ENCODE data around the gene KIF5C. TPM values are rescaled to one million over a fixed set of nuclear protein-coding genes. Genes with fewer than 3 reads are reported as not detected.
A peak's percentile ranks its signal among the peaks of the same experiment; 100 is the strongest.
"Not testable (repeated sequence)": the region's sequence is repeated elsewhere in the genome, so short reads cannot be mapped to it uniquely, and the experiment has no call there.

The KIF5C gene
- 9.3 and 10.7 TPM in 2 replicates for total RNA-seq (2014; rRNA removed; shearing (Covaris generic))

DNA sequence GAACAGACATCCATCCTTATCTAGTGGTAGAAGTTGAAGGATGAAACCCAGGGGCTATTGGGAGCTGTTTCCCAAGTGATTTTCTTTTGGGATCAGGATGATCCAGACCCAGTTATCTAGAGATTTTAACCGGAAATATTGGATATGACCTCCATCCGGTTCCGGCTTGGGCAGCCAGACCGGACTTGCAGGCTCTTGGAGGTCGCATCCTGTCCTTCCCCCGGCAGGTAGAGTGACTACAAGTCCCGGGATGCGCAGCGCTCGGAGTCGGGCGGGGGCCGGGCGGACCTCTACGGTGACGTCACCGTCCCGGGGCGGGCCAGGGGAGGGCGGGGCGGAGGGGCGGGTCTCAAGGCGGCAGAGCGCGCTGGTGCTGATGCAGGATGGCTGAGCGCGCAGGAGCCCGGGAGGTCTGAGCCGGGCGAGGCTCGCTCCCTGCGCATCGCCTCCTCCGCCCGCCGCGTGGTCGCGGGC is at the start of gene KIF5C:
KIF5C (plus strand) TSS at position 360 of the 474 bp plus-strand sequence. CDS start 391 bp downstream, outside the sequence.
- peak; percentile 96 for DNase-seq (ENCODE audit: low spot score)
- in situ Hi-C loops (cut with HindIII; ENCODE audit: low sequenced_read_pairs), result no loop called here

DNA sequence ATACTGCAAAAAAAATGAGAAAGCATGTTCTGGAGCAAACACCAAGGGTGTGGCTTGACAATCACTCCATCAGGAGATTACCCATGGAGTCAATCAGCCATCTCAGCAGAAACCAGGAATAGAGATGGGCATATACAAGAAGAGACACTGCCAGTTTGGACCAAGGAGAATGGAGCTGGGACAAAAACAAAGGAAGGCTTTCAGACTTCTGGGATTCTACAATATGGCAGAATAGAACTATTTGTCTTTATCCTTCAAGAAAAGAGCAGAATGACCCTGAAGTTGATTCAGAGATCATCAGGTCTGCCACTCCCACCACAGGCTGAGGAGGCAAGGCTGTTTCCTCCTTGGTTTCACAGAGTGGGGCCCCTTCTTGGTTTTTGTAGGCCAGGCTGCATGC is 48.2 kb upstream of the KIF5C start:
- DNase-seq (ENCODE audit: low spot score), result no peak
- in situ Hi-C loops (cut with HindIII; ENCODE audit: low sequenced_read_pairs), result no loop called here

DNA sequence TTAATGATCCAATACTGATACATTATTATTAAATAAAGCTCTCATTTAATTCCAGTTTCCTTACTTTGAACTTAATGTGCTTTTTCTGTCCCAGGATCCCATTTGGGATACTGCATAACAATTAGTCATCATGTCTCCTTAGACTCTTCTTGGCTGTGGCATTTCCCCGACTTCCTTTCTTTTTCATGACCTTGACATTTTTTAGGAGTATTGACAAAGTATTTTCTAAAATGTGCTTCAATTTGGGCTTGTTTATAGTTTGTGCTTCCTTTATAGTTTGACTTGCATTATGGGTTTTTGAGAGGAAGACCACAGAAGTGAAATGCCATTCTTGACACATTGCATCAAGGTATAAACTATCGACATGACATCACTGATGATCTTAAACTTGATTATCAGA is 46.1 kb upstream of the KIF5C start:
- in situ Hi-C loops (cut with HindIII; ENCODE audit: low sequenced_read_pairs), result no loop called here
- no peak for DNase-seq (ENCODE audit: low spot score)

DNA sequence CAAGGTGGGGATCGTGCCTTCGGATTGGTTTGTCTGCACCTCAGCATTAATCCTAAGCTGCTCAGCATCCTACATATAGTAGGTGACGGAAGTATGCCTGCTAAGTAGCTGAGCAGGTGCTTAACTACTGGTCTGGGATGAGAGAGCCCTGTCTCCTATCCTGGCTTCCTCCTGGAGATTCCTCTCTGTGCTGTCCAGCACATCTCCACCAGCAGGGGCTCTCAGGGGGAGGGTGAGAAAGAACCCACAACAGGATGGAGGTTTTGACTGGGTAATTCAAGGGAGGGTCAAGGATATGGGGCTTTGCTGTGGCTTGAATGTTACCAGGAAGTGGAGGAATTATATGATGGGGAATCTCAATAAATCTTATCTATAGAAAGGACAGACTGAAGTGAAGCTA is 45.4 kb upstream of the KIF5C start:
- in situ Hi-C loops (cut with HindIII; ENCODE audit: low sequenced_read_pairs), result no loop called here
- no peak for DNase-seq (ENCODE audit: low spot score)

DNA sequence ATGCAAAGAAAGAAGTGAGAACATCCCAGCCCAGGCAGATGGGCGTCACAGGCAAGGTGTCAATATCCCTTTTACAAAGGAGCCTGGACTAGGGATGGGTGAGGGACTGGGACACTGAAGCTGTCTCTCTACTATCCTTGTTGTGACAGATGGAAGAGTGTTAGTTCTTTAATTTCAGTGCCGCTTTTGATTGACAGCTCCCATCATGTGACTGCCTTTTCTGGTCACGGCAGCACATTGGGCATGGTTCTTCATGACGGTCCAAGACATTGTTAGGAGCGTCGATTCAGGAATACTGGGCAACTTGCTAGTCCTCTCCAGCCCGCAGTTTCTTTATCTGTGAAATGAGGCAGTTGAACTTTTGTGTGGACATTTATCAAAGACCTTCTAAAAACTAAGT is 42.4 kb upstream of the KIF5C start:
- in situ Hi-C loops (cut with HindIII; ENCODE audit: low sequenced_read_pairs), result no loop called here
- DNase-seq (ENCODE audit: low spot score), result no peak

DNA sequence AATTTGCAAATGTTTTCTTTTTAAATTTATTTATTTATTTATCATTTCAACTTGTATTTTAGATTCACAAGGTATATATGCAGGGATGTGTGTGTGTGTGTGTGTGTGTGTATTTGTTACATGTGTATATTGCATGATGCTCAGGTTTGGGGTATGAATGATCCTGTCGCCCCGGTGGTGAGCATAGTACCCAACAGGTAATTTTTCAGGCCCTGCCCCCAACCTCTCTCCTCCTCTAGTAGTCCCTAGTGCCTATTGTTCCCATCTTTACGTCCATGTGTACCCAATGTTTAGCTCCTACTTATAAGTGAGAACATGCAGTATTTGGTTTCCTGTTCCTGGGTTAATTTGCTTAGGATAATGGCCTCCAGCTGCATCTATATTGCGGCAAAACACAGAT is 33.0 kb upstream of the KIF5C start:
- in situ Hi-C loops (cut with HindIII; ENCODE audit: low sequenced_read_pairs), result no loop called here
- no peak for DNase-seq (ENCODE audit: low spot score)

DNA sequence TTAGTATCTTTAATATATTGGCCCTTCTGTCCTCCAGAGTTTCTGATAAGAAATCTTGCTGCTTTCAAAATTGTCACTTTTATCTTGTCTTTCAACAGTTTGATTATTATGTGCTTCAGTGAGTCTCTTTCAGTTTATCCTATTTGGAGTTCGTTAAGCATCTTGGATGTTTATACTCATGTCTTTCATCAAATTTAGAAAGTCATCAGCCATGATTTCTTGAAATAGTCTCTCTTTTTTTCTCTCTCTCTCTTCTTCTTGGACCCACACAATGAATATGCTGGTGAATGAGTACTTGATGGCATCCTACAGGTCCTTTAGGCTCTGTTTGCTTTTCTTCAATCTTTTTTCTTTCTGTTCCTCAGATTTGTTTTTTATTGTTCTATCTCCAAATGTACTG is 26.9 kb upstream of the KIF5C start:
- DNase-seq (ENCODE audit: low spot score), result no peak
- in situ Hi-C loops (cut with HindIII; ENCODE audit: low sequenced_read_pairs), result no loop called here

DNA sequence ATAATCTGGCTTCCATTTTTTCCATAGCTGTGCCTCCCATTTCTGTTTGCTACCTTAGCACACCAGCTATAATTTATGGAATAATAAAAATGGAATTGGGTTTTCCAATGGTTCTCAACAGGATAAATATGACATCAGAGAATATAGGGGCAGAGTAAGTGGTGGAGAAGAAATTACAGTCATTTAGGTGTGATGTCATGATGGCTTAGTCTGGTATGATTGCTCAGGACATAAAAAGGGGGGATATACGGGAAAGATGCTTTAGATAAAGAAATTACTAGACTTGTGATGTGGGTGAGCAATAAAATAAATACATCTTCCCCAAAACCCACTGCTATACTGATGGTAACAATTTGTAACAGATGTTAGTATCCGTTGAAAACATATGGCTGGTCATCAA is 21.6 kb upstream of the KIF5C start:
- in situ Hi-C loops (cut with HindIII; ENCODE audit: low sequenced_read_pairs), result no loop called here
- DNase-seq (ENCODE audit: low spot score), result no peak

DNA sequence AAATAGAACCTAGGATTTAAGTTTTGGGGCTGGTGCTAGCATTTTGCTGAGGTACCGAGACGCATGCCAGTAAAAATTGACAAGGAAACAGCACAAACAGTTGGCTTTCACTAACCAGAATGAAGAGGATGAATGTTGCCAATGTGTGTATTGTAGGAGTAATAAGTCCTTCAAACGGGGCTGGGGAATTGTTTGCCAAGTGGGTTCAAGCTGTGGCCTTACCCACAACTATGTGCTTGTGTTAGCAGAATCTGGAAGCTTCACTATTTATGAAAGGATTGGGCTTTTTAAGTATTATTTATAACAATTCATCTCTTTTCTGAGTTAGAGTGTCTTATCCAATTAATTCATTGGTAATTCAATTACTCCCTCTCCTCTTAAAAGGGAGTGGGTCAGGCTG is 15.0 kb upstream of the KIF5C start:
- DNase-seq (ENCODE audit: low spot score), result no peak
- in situ Hi-C loops (cut with HindIII; ENCODE audit: low sequenced_read_pairs), result no loop called here

DNA sequence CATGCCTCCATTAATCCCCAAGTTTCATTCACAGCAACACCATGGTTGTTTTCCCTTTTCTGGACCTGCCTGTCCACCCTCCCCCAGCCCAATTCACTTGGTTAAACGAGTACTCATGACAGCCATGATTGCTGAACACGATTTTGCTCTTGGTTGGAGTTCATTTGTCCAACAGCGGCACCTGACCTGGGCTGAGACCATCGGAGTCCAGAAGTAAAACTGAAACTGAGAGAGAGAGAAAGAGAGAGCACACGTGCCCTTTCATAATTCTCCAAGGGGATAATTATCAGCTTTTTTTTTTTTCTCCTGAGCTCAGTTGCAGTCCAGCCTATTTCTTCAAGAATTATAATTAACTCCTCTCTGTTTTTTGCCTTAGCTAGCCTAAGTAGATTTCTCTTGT is 13.7 kb upstream of the KIF5C start:
- DNase-seq (ENCODE audit: low spot score), result no peak
- in situ Hi-C loops (cut with HindIII; ENCODE audit: low sequenced_read_pairs), result no loop called here

DNA sequence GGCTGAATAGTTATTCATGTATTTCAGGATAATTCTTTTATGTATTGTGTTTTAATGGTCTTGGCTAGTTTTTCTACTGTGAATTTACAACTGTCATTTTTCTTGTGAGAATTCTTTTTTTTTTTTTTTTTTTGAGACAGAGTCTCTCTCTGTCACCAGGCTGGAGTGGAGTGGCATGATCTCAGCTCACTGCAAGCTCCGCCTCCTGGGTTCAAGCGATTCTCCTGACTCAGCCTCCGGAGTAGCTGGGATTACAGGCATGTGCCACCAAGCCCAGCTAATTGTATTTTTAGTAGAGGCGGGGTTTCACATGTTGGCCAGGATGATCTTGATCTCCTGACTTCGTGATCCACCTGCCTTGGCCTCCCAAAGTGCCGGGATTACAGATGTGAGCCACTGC is 12.5 kb upstream of the KIF5C start:
- in situ Hi-C loops (cut with HindIII; ENCODE audit: low sequenced_read_pairs), result not testable (repeated sequence)

DNA sequence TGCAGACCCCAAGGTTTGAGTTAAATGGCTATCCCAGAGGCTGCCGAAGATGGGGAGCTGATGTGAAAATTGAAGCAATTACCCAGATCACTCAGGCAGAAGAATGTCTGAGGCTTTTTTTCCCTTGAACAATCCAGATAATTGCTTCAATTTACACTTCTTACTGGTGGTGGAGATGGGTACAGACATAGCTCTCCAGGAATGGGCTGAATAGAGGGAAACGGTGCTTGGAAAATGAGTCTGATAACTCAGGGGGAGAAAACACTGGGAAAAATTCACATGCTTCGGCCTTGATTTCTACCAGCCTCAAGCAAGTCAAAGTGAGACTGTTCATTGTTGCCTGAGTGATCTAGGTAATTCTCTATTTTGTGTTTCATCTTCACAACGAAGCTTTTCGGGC is 9.5 kb upstream of the KIF5C start:
- DNase-seq (ENCODE audit: low spot score), result no peak
- in situ Hi-C loops (cut with HindIII; ENCODE audit: low sequenced_read_pairs), result no loop called here

More for the DNA sequence above, 12.5 kb upstream of the KIF5C start:
- DNase-seq (ENCODE audit: low spot score), result not testable (repeated sequence)

DNA sequence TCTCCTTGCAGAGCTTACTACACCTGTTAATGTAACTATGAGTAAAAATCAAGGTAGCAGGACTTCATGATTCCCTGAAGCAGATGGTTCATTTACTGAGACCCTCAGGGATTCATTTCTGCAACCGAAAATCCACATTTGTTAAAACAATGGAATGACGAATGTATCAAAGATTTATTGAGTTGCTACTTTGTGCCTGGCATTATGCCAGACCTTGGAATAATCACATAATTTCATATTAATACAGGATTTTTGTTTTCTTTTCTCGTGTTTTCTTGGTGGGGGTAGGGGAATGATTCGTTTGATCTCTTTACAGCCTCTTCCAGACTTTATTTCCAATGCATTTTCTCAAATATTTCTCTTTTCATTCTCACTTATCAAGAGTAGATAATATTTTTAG is 8.9 kb upstream of the KIF5C start:
- in situ Hi-C loops (cut with HindIII; ENCODE audit: low sequenced_read_pairs), result no loop called here
- DNase-seq (ENCODE audit: low spot score), result no peak

DNA sequence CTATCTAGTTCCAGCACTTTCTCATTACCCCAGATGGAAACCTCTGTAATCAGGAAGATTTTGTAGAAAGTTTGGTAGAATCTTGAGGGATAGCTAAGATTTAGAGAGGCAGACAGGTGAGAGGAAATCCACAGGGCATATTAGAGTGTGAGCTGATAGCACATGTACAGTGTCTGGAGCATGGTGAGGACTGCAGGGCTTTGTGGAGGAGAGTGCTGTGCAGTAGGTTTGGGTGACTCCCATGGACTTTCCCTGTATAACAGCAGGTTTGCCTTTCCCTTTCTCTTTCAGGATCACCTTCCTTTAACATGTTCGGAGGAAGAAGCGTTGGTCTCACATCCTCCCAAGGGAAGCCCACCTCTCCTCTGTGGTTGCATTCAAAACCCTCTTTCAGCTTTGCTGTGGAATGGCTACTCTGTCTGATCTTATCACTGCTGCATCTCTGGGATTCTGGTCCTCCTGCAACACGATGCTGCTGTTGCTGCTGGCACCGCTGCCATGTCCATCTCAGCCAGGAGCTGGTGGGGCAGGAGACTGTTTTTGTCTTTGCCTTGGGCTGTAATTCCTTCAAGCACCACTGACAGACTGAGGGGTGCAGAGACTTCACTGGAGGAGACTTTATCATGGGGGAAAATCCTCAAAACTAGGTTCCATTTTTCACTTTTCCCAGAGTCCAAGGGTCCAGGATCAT is 7.8 kb upstream of the KIF5C start:
- in situ Hi-C loops (cut with HindIII; ENCODE audit: low sequenced_read_pairs), result no loop called here
- no peak for DNase-seq (ENCODE audit: low spot score)

DNA sequence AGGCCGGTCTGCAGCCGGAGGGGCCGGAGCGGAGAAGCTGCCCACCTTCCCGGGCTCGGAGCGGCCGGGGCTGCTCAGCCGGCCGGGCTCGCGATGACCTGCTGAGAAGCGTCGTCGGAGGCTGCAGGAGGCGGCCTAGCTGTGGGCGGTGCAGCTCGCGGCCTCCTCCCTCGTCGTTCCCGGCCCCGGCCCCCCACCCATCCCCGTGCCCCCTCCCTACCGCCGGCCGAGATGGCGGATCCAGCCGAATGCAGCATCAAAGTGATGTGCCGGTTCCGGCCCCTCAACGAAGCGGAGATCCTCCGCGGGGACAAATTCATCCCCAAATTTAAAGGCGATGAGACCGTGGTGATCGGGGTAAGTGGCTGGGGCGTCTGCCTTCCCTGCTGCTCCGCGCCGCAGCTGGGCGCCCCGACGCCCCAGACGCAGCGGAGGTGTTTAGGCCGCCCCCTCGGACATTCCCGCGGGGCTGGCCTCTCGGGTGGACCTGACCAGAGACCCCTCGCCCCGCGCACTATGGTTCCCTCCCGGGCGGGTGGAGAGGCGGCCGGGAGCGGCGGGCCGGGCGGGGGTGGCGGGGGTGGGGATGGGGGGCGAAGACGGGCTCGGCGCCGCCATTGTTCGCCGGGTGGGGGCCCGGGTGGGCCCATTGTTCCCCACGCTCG is 492 bp downstream of the KIF5C start:
- in situ Hi-C loops (cut with HindIII; ENCODE audit: low sequenced_read_pairs), result no loop called here
- peak; percentile 20 for DNase-seq (ENCODE audit: low spot score)

DNA sequence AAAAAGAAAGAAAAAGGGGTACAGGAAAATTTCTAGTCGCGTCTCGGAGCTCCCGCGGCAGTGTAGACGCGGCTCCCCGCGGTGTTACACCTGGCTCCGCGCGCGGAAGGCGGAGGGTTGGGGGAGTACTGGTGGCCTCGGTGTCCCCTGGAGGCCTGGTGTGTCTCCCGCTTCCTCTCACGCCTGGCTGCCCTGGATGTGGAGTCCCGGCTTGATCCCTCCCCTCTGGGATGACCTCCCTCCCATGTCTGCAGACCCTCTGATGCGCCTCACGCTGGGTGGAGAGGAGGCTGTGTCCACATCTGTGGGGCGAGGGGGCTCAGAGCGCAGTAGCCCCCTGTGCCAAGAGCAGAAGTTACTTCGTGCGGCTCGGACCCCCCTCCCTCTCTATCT is 1.2 kb downstream of the KIF5C start:
- in situ Hi-C loops (cut with HindIII; ENCODE audit: low sequenced_read_pairs), result no loop called here
- no peak for DNase-seq (ENCODE audit: low spot score)

DNA sequence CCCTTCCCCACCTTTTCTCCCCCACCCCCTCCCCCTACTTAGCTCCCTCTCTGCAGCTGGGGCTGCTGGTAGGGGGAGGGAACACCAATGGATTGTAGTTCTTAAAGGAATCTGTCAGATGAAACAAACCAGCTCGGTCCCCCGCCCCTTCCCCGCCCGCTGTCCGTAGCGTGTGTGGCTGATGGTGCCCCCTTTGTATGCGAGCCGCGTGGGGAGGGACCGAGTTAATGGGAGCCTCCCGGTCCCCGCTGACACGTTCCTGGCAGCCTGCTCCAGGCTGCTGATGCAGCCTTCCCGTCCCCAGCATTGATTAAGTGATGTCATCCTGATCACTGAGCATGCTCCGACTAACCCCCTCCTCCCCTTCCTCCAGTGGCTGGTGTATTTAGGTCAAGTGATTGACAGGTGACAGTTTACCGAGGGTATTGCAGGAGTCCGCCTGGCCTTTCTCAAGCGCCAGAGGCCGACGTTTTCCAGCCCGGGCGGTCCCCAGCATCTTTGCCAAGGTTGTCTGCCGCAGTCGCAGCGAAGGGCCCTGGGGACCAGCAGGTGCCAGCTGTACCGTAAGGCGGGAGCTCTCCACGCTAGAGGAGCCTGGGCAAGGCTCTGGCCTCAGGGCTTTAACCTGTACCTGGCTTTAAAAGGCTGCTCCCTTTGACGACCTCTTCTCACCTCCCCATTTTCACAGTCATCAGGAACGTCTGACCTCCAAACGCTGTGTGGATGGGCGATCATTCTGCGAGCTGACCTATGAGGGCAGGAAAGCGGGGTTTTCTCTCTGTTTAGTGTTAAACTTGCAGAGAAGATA is 1.8 kb downstream of the KIF5C start:
- DNase-seq (ENCODE audit: low spot score), result peak; percentile 79
- in situ Hi-C loops (cut with HindIII; ENCODE audit: low sequenced_read_pairs), result no loop called here

DNA sequence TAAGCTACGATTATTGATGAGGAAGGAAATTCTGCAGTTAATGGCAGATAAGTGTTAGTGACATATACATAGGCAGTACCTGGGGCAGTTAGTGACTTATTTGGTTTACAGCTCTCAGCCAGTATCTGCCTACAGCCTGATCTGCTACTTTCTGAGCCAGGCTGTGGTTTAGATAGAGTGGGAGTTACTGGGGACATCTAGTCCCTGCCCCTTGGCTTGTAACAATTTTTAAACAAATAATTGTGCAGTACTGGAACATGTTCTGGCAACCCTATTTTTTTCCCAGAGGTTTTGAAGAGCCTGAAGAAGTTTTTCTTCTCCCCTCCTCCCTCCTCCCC is 2.3 kb downstream of the KIF5C start:
- in situ Hi-C loops (cut with HindIII; ENCODE audit: low sequenced_read_pairs), result no loop called here
- DNase-seq (ENCODE audit: low spot score), result peak; percentile 56

DNA sequence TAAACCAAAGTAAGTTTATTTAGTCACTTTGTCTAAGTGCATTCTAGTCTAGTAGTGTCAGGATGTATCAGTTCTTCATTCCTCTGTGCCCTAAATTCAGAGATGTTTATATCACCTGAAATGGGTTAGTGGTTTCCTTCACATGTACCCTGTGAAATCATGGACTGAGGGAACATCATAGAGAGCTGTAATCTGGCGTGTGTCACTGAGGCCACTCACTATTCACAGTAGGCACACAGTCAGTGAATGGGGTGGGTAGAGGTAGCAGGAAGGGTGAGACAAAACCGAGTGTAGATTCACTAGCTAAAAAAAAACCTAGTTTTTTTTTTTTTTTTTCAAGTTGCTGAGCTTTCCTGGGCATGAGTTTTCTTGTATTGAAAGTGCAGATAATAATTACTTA is 5.6 kb downstream of the KIF5C start:
- in situ Hi-C loops (cut with HindIII; ENCODE audit: low sequenced_read_pairs), result no loop called here

DNA sequence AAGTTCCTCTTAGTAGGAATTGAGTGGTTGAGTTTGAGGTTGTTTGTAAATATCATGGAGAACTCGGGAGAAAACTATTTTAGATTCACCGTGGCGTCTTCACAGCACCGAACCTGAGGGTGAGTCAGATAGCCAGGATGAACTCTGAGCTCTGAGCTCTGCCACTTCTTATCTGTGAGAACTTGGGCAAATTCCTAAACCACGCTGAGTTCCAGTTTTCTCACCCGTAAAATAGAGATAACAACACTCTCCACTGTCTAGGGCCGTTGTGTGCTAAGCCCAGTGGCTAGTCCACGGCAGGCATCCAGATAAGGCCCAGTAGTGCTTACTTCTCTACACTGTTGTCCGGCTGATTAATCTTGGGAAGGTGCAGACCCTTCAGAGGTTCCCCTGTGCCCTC is 7.0 kb downstream of the KIF5C start:
- DNase-seq (ENCODE audit: low spot score), result no peak
- in situ Hi-C loops (cut with HindIII; ENCODE audit: low sequenced_read_pairs), result no loop called here

More for the DNA sequence above, 5.6 kb downstream of the KIF5C start:
- DNase-seq (ENCODE audit: low spot score), result no peak

Data from G401 (cell line).